ENCODE measurements around the gene COPE.
"Not testable (repeated sequence)": the region's sequence is repeated elsewhere in the genome, so short reads cannot be mapped to it uniquely, and the experiment has no call there.

DNA sequence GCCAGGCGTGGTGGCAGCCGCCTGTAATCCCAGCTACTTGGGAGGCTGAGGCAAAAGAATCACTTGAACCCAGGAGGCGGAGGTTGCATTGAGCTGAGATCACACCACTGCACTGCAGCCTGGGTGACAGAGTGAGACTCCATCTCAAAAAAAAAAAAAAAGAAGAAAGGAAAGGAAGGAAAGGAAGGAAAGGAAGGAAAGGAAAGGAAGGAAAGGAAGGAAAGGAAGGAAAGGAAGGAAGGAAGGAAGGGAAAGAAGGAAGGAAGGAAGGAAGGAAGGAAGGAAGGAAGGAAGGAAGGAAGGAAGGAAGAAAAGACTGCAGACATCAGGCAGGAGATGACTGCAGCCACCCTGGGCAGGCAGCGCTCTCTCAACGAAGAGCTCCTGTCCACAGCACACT, 16.7 kb downstream of the COPE start:
- not testable (repeated sequence) for TF ChIP-seq EZH2 (IDR thresholded peaks at IDR 0.05; ENCODE audit: low read depth, low read length, severe bottlenecking); NANOG (IDR thresholded peaks at IDR 0.05; ENCODE audit: insufficient read depth, low read depth, low read length, poor library complexity, severe bottlenecking); GABPA (IDR thresholded peaks at IDR 0.05; ENCODE audit: borderline replicate concordance, insufficient read depth, low read length); EGR1 (IDR thresholded peaks at IDR 0.05; ENCODE audit: borderline replicate concordance, low read depth, low read length); BRCA1 (IDR thresholded peaks at IDR 0.05; ENCODE audit: low read depth, low read length)
- TF ChIP-seq, protein P1, sequence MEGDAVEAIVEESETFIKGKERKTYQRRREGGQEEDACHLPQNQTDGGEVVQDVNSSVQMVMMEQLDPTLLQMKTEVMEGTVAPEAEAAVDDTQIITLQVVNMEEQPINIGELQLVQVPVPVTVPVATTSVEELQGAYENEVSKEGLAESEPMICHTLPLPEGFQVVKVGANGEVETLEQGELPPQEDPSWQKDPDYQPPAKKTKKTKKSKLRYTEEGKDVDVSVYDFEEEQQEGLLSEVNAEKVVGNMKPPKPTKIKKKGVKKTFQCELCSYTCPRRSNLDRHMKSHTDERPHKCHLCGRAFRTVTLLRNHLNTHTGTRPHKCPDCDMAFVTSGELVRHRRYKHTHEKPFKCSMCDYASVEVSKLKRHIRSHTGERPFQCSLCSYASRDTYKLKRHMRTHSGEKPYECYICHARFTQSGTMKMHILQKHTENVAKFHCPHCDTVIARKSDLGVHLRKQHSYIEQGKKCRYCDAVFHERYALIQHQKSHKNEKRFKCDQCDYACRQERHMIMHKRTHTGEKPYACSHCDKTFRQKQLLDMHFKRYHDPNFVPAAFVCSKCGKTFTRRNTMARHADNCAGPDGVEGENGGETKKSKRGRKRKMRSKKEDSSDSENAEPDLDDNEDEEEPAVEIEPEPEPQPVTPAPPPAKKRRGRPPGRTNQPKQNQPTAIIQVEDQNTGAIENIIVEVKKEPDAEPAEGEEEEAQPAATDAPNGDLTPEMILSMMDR (IDR thresholded peaks at IDR 0.05; ENCODE audit: control extremely low read depth in 1 of 3, insufficient read depth in 1 of 3, low read depth in 1 of 3, low read length in 3 of 3): not testable (repeated sequence)
